NOMO-1 treated with DMSO at 0.1 percent for 48 hours (cell line): ENCODE data around the gene KBTBD4.
"Not testable (repeated sequence)": the region's sequence is repeated elsewhere in the genome, so short reads cannot be mapped to it uniquely, and the experiment has no call there.

Source experiments
- DNase-seq: peaks from one replicate; lab custom pipeline; 2025; ENCODE audit not compliant: unreplicated experiment; lab: John Stamatoyannopoulos, UW

Gene KBTBD4

DNA sequence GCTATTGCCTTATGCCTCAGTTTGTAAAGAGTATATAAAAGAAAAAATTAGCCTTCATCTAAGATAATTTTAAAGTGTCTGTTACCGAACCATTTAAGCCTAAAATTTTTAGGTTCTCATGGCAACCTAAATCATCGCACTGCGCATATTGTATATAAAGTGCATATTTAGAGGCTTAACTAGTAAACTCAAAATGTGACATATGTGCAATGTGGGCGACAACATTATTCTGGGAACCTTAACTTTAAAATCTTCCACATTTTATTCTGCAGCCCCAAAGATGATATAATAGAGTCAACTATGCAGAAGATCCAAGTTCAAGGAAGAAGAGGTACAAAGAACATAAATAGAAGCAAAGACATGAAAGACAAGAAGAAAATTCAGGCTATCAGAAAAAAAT lies 48.8 kb downstream of the KBTBD4 start:
- no peak for DNase-seq

DNA sequence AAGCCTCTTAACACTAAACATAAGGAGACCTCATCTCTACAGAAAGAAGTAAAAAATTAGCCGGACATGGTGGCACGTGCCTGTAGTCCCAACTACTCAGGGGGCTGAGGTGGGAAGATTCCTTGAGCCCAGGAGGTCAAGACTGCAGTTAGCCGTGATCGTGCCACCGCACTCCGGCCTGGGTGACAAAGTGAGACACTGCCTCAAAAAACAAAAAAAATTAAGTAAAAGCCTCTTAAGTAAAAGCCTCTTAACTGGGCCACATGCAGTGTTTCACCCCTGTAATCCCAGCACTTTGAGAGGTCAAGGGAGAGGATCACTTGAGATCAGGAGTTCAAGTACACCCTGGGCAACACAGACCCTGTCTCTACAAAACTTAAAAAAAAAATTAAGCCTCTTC lies 51.6 kb downstream of the KBTBD4 start:
- no peak for DNase-seq

DNA sequence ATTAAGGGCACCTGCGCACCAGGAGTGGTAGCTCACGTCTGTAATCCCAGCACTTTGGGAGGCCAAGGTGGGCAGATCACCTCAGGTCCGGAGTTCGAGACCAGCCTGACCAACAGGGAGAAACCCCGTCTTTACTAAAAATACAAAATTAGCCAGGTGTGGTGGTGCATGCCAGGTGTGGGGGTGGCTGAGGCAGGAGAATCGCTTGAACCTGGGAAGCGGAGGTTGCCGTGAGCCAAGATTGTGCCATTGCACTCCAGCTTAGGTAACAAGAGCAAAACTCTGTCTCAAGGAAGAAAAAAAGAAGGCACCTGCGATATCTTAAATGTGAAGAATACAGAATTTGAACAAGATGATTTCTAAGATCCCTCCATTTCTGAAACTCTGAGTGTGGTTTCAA lies 52.7 kb downstream of the KBTBD4 start:
- DNase-seq: not testable (repeated sequence)

DNA sequence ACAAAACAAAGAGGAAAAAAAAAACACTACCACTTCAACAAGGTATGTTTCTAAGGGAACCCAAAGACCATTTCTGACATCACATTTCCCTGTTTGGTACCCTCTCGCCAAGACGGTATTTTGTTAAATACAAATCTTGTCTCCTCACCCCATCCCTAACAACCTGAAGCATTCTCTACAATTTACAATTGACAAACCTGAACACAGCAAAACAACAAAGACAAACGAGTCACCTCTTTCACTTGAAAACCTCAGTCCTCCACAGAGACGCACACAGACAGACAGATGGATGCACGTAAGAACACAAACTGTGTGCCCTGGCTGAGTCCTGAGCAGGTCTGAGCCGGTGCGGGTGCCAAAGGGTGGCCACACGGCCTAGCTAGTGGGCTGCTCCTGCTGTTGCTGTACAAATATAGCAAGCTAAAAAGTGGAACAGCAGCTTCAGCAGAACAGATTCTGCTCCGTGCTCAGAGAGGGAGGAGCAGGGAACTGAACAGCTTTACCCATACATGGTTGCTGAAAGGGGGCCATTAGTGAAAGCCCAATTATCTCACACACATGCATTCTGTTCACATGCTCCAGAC lies 54.4 kb downstream of the KBTBD4 start:
- DNase-seq: no peak

DNA sequence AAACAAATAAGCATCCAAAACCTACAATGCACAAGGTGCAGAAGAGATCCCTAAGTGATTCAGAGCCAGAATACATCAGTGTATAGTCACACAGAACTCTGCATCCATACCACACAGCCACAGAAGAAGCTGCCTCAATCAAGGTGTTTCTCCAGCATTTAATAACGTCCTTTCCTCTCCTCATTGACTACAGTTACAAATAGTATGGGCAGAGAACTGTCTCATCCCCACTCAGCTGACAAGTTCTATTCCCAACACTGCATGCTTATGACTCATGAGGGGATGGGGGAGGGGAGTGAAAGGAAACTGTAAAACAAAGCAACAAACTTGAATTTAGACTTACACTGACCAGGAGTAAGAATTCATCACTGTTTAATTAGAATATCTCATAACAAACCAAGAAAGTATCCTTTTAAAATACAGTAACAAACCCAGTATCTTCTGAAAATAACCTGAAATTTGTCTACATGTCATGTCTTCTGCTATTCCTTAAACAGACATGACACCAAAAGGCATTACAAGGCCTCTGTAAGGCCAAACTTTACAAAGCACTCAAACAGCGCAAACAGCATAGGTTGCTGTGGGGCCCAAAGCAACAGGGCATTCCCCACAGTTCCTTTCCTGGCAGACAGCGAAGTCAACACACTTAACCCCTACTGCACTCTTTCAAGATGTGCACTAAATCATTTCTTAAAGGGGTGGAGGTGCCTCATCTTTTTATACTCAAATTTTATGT lies 55.1 kb downstream of the KBTBD4 start:
- DNase-seq: peak; percentile 9
